ENCODE results near the gene SH2D2A.
A peak's percentile ranks its signal among the peaks of the same experiment; 100 is the strongest.
"Not testable (repeated sequence)": the region's sequence is repeated elsewhere in the genome, so short reads cannot be mapped to it uniquely, and the experiment has no call there.

SH2D2A gene

GRCh38 chr1:156767879-156768604 lies 48.6 kb downstream of the SH2D2A start:
- peak; percentile 49 for DNase-seq

- DNase-seq: peak; percentile 98
Observed at GRCh38 chr1:156767101-156767878, 49.4 kb downstream of the SH2D2A start, which contains the start of gene PRCC. Gene PRCC (plus strand): TSS chr1:156767535. CDS start chr1:156767772, 237 bp downstream.

GRCh38 chr1:156766298-156767100 lies 50.1 kb downstream of the SH2D2A start:
- no peak for DNase-seq

- DNase-seq: no peak
Observed at GRCh38 chr1:156765666-156766065, 51.0 kb downstream of the SH2D2A start.

GRCh38 chr1:156765136-156765535 lies 51.5 kb downstream of the SH2D2A start:
- not testable (repeated sequence) for DNase-seq

GRCh38 chr1:156760796-156761104 lies 55.9 kb downstream of the SH2D2A start:
- no peak for DNase-seq

- no peak for DNase-seq
Observed at GRCh38 chr1:156760092-156760795, 56.4 kb downstream of the SH2D2A start.

GRCh38 chr1:156757572-156758253 lies 58.9 kb downstream of the SH2D2A start:
- DNase-seq: not testable (repeated sequence)

GRCh38 chr1:156756355-156756754 lies 60.3 kb downstream of the SH2D2A start:
- no peak for DNase-seq

Measured in stimulated activated CD4-positive, alpha-beta T cell treated with anti-CD3 and anti-CD28 coated beads, Interleukin-4, amount 100 ng/mL, for 24 hours (primary cell).